Esophagus squamous epithelium (tissue), 5 donors: ENCODE measurements around the gene CDK18. TPM values are rescaled to one million over a fixed set of nuclear protein-coding genes. Genes with fewer than 3 reads are reported as not detected.

Experiments
- DNase-seq: peaks from one replicate; lab custom pipeline; 2025; lab: John Stamatoyannopoulos, UW
- H3K27ac ChIP-seq, 4 donors: fragments of 200-600 bp; sonication (generic); one replicate each; pipeline ENCODE4 v1.5.1; 2016 to 2019; ENCODE audit warnings: mild to moderate bottlenecking in 1 of 4
- H3K27me3 ChIP-seq, 4 donors: fragments of 200-600 bp; sonication (generic); 1 replicate in 3 of 4; 2 replicates in 1 of 4; pipeline versions ENCODE4 v1.5.1 to v1.6.0; 2017 to 2021; ENCODE audit warnings: antibody characterized with exemption in 1 of 4
- H3K36me3 ChIP-seq, 3 donors: fragments of 200-600 bp; sonication (generic); one replicate each; pipeline ENCODE4 v1.5.1; 2016 to 2019
- H3K4me1 ChIP-seq, 3 donors: fragments of 200-600 bp; sonication (generic); one replicate each; pipeline ENCODE4 v1.5.1; 2017 to 2019
- H3K4me3 ChIP-seq, 4 donors: fragments of 200-600 bp; sonication (generic); 1 replicate in 3 of 4; 2 replicates in 1 of 4; pipeline ENCODE4 v1.5.1; 2016 to 2019; ENCODE audit warnings: mild to moderate bottlenecking in 2 of 4, moderate library complexity in 1 of 4
- H3K9me3 ChIP-seq, 3 donors: fragments of 200-600 bp; sonication (generic); one replicate each; pipeline ENCODE4 v1.5.1; 2016 to 2019
- POLR2A ChIP-seq, 4 donors: fragments of 450-650 bp; IDR thresholded peaks; one replicate each; pipeline ENCODE4 v1.6.1; 2017; ENCODE audit warnings: antibody characterized with exemption in 4 of 4, mild to moderate bottlenecking in 4 of 4, moderate library complexity in 3 of 4
- WGBS, 2 donors: methylation state at CpG; one replicate each; pipeline ENCODE4 v1.1.5; 2018; 5-methylcytosine and 5-hydroxymethylcytosine counted together
- intact Hi-C: fragments of 100-400 bp; cut with DNase I; formaldehyde crosslinking; loops from one replicate; pipeline ENCODE4 v1.15.0; 2022
- total RNA-seq, 4 donors: library from RNA; depleted of rRNA; stranded (reverse); fragments of >200 nt; gene quantifications; one replicate each; pipeline ENCODE4 v1.1.0, GENCODE V29; 2016
- TF ChIP-seq, protein P1 (sequence below), 6 experiments: fragments of 450-650 bp in 4 of 6; fragments of 200-600 bp in 2 of 6; sonication (generic) in 2 of 6; IDR thresholded peaks; one replicate each; pipeline ENCODE4 v1.5.1; 2016 to 2019; ENCODE audit warnings: antibody characterized with exemption in 6 of 6, mild to moderate bottlenecking in 4 of 6, moderate library complexity in 4 of 6
- donor health status: DM: yes; HTN: yes; CAD: no.

Gene CDK18
- total RNA-seq, 4 donors from 2014 or later = 2.5 to 10.7 (median 6.3) TPM

DNA sequence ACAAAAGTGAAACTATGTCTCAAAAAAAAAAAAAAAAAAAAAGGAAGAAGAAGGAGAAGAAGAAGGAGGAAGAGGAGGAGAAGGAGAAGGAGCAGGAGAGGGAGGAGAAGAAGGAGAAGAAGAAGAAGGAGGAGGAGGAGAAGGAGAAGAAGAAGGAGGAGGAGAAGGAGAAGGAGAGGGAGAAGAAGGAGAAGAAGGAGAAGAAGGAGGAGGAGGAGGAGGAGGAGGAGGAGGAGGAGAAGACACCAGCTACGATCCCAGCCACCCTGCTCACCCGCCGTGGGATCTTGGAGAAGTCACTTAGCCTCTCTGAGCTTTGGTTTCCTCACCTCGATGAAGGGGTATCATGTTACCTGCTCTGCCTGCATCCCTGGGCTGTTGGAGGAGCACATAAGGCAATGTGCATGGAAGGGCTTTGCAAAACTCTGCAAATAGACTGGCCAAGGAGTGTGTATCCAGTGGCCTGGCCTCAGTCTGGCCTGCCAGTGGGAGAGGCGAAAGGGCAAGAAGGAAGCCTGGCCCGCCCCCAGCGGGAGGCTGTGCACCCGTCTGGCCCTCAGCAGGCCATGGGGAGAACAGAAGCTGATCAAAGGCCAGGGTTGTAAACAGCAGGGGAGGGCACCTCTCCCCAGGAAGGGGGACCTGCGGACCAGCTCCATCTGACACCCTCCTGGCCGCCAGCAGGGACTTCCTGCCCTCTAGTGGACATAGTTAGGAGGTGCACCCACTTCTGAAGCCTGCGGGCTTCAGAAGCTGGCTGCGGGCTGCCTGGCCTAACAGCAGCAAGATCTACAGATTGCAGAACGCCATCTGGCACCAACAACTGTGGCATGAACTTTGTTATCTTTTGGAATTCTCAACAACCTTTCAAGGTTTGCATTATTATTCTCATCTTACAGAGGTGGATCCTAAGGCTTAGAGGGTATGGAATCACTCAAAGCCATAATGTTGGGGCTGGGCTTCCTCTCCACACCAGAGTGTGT lies 19.2 kb upstream of the CDK18 start:
- H3K36me3 ChIP-seq = no peaks in the 10 kb centered on the region
- intact Hi-C loops = loop anchor here (5.0 to 10.0 kb wide), 3 partner anchors 42 to 130 kb away; partner anchors contain the start of gene KLHDC8A
- no peaks in the 10 kb centered on the region for H3K9me3 ChIP-seq
- no peak for DNase-seq
- 38 to 47% methylated on average over 10 to 11 of the region's 13 CpGs for WGBS, 2 donors
- peaks cover 0 to 98% (median 5%) of the 10 kb centered on the region in 4 donors for H3K27me3 ChIP-seq
- TF ChIP-seq, protein P1, sequence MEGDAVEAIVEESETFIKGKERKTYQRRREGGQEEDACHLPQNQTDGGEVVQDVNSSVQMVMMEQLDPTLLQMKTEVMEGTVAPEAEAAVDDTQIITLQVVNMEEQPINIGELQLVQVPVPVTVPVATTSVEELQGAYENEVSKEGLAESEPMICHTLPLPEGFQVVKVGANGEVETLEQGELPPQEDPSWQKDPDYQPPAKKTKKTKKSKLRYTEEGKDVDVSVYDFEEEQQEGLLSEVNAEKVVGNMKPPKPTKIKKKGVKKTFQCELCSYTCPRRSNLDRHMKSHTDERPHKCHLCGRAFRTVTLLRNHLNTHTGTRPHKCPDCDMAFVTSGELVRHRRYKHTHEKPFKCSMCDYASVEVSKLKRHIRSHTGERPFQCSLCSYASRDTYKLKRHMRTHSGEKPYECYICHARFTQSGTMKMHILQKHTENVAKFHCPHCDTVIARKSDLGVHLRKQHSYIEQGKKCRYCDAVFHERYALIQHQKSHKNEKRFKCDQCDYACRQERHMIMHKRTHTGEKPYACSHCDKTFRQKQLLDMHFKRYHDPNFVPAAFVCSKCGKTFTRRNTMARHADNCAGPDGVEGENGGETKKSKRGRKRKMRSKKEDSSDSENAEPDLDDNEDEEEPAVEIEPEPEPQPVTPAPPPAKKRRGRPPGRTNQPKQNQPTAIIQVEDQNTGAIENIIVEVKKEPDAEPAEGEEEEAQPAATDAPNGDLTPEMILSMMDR (IDR thresholded peaks at IDR 0.05) = peak; percentile 83 to 97 (median 96)
- no peak for TF ChIP-seq POLR2A (IDR thresholded peaks at IDR 0.05)
- peaks cover 8 to 30% (median 14%) of the 10 kb centered on the region in 3 donors for H3K4me1 ChIP-seq
- H3K4me3 ChIP-seq = no peak overlapping the region
- H3K27ac ChIP-seq = no peak overlapping the region

DNA sequence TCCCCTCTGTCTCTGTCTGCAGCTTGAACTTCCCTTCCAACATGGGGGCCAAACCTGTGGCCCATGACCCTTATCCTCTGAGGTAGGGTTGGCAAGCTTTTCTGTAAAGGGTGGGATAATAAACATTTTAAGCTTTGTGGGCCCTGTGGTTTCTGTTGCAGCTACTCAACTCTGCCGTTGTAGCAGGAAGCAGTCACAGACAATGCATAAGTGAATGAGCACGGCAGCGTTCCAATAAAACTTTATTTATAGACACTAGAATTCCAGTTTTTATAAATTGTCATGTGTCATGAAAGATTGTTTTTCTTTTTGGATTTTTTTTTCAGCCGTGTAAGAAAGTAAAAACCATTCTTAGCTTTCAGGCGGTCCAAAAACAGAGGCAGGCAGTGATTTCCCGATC lies 18.2 kb upstream of the CDK18 start:
- Histone ChIP-seq H3K27ac (no peak overlapping the region), H3K36me3 (no peaks in the 10 kb centered on the region), H3K9me3 (no peaks in the 10 kb centered on the region), H3K4me1 (peaks cover 8 to 22% (median 9%) of the 10 kb centered on the region in 3 donors), H3K27me3 (peaks cover 0 to 98% (median 3%) of the 10 kb centered on the region in 4 donors), H3K4me3 (no peak overlapping the region)
- 81 to 88% methylated on average over 6 of the region's 6 CpGs for WGBS, 2 donors
- no peak for TF ChIP-seq POLR2A (IDR thresholded peaks at IDR 0.05)
- TF ChIP-seq, protein P1 (IDR thresholded peaks at IDR 0.05) = no peak
- intact Hi-C loops = loop anchor here (5.0 to 10.0 kb wide), 3 partner anchors 41 to 131 kb away; partner anchors contain the start of gene KLHDC8A
- no peak for DNase-seq

DNA sequence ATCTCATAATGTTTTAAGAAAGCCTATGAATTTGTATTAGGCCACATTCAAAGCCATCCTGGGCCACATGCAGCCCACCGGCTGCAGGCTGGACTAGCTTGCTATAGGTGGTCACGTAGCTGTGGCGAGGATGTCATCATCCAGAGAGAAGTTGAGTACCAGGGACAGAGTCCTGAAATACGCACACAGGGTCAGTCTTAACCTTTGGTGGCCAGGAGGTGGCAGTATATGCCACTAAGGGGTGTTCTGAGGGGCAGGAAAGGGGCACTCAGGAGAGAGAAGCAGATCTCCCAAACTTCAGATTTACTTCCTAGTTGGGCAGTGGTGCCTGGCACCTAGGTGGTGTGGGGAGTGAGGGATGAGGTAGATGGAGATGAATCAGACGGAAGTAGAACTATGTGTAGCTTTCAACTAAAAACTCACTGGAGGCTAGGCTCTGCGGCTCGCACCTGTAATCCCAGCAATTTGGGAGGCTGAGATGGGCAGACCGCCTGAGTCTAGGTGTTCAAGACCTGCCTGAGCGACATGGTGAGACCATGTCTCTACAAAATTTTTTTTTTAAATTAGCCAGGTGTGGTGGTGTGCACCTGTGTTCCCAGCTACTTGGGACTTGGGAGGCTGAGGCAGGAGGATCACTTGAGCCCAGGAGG lies 16.3 kb upstream of the CDK18 start:
- no peak for DNase-seq
- peaks cover 7 to 29% (median 17%) of the 10 kb centered on the region in 3 donors for H3K4me1 ChIP-seq
- 30% methylated on average over 9 of the region's 9 CpGs for WGBS, 2 donors
- intact Hi-C loops = loop anchor here (5.0 to 10.0 kb wide), 3 partner anchors 39 to 133 kb away; partner anchors contain the start of gene KLHDC8A
- H3K36me3 ChIP-seq = no peaks in the 10 kb centered on the region
- H3K9me3 ChIP-seq = no peaks in the 10 kb centered on the region
- peaks cover 0 to 98% (median 0%) of the 10 kb centered on the region in 4 donors for H3K27me3 ChIP-seq
- no peak overlapping the region for H3K4me3 ChIP-seq
- H3K27ac ChIP-seq = no peak overlapping the region
- no peak for TF ChIP-seq POLR2A (IDR thresholded peaks at IDR 0.05)
- TF ChIP-seq, protein P1 (IDR thresholded peaks at IDR 0.05) = peak in 5 of 6 experiments; percentile 57 to 77 (median 67)

DNA sequence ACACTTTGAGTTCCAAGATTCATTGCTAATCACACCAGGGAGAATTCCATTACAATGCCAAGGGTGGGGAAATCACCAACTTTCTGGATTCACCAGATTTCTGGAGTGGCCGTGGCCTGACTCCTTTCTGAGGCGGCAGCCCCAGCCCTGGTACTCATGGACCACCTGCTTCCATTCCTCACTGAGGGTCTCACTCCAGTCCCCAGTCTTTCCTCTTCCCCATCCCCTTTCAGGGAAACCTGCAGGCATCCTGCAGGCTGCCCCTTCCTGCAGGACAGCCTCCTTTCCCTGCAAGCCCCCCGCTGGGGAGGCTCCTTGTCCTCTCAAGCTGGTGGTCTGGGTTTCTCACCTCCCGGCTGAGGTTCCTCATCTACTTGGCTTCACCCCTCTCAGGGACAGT lies 12.7 kb upstream of the CDK18 start:
- 54 to 56% methylated on average over 2 to 3 of the region's 4 CpGs for WGBS, 2 donors
- peaks cover 11 to 29% (median 23%) of the 10 kb centered on the region in 3 donors for H3K4me1 ChIP-seq

More for the DNA sequence above, 12.7 kb upstream of the CDK18 start:
- Histone ChIP-seq H3K27ac (no peak overlapping the region), H3K9me3 (no peaks in the 10 kb centered on the region), H3K36me3 (no peaks in the 10 kb centered on the region), H3K4me3 (no peak overlapping the region), H3K27me3 (peaks cover 0 to 85% (median 0%) of the 10 kb centered on the region in 4 donors)
- TF ChIP-seq POLR2A (IDR thresholded peaks at IDR 0.05) = no peak
- TF ChIP-seq, protein P1 (IDR thresholded peaks at IDR 0.05) = no peak
- DNase-seq = no peak
- intact Hi-C loops = loop anchor here (10.0 kb wide), 1 partner anchor 157 kb away; no protein-coding TSS in a partner anchor
